Dendritic cell treated with granulocyte-macrophage colony-stimulating factor and Interleukin-4, amounts not matched to agents 40 ng/mL and 50 ng/mL, for 4 days (primary cell): ENCODE measurements around the gene PTPRD.

Source experiments
- H3K27ac Mint-ChIP-seq: one replicate; pipeline ENCODE4 v1.8.0; 2022; ENCODE audit warnings: mild to moderate bottlenecking, mixed read lengths
- H3K27me3 Mint-ChIP-seq: one replicate; pipeline ENCODE4 v1.8.0; 2022; ENCODE audit warnings: mild to moderate bottlenecking, mixed read lengths
- H3K36me3 Mint-ChIP-seq: one replicate; pipeline ENCODE4 v1.8.0; 2022; ENCODE audit warnings: low read depth, mixed read lengths
- H3K4me1 Mint-ChIP-seq: one replicate; pipeline ENCODE4 v1.8.0; 2022; ENCODE audit warnings: low read depth, mixed read lengths
- H3K4me3 Mint-ChIP-seq: one replicate; pipeline ENCODE4 v1.8.0; 2022; ENCODE audit warnings: mild to moderate bottlenecking, moderate library complexity, mixed read lengths
- H3K9me3 Mint-ChIP-seq: one replicate; pipeline ENCODE4 v1.8.0; 2022; ENCODE audit warnings: mixed read lengths
- intact Hi-C: fragments of 100-400 bp; cut with micrococcal nuclease; formaldehyde crosslinking; loops from one replicate; pipeline ENCODE4 v1.15.0; 2022

Gene PTPRD

DNA sequence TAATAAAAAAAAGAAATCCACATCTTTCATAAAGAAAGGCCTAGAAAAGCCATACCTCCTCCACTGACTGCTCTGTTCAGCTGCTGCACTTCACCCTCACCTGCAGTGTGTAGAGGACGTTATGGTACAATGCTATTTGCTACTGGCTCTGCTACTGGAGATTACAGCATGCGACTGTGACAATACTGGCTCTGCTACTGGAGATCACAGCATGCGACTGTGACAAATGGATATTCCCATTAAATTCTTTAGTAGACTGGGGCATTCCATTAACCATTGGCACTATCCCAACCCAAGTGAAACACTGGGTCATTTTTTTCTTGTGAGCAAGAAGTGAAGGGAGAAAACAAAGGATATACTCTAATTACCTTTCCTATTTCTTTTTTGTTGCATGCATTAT, 1749.7 kb downstream of the PTPRD start:
- Mint-ChIP-seq H3K4me3 (no peak overlapping the region), H3K9me3 (no peaks in the 10 kb centered on the region), H3K36me3 (no peaks in the 10 kb centered on the region), H3K27me3 (peaks cover 28% of the 10 kb centered on the region), H3K27ac (no peak overlapping the region), H3K4me1 (peaks cover 9% of the 10 kb centered on the region)
- intact Hi-C loops: no loop called here

DNA sequence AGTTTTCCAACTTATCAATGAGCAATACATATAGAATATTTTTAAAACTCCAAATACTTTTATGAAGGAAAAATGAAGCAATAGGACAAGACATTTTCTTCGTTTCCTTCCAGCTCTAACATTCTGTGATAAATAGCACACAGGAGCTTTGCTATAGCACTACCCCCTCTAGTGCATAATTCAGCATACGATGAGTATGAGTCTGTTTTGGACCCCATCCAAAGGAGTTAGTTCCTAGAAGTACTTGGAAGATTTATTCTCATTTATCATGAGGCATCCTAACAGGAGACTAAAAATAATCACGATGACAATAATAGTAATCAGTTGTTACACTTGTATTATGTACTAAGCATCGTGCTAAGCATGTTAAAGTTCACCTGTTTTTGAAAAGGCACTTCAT, 1751.9 kb downstream of the PTPRD start:
- Mint-ChIP-seq H3K27ac (no peak overlapping the region), H3K4me3 (no peak overlapping the region), H3K9me3 (no peaks in the 10 kb centered on the region), H3K27me3 (peaks cover 44% of the 10 kb centered on the region), H3K36me3 (no peaks in the 10 kb centered on the region), H3K4me1 (peaks cover 17% of the 10 kb centered on the region)
- intact Hi-C loops: no loop called here

DNA sequence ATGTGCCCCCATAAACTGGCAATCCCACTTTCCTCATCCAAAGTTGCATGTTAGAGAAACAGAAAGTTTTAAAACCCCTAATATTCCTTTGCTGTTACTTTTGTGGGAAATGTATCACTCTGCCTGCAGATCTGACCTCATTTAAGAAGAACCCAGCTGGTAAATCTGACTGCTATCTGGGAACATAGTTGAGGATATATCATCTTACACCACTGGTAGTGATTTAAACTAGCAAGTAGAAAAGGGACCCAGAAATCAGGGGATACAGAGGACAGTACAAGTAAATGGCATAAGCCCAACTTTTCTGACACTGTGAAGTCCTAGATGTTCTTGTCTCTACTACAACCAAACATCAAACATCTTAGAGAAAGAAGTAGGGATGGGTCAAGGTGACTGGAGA, 1752.7 kb downstream of the PTPRD start:
- Mint-ChIP-seq H3K36me3 (no peaks in the 10 kb centered on the region), H3K27ac (no peak overlapping the region), H3K9me3 (no peaks in the 10 kb centered on the region), H3K4me3 (no peak overlapping the region), H3K27me3 (peaks cover 48% of the 10 kb centered on the region), H3K4me1 (peaks cover 17% of the 10 kb centered on the region)
- intact Hi-C loops: no loop called here

DNA sequence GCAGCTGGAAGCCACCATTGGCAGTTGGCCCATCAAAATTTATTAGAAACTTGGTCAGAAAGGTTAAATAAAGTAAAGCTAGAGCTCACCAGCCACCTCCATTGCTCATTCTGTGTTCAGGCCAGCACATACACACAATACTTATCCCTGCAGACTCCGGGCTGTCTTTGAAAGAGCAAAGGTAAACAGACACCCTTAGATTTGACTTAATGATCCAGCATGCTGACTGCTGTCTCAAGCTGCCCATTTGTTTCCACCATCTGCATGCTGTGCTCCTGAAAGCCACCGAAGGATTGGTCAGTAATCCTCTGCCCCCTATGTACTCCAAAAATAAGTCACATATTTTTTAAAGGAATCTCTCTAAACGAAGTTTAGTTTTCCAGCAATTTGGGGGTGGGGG, 1753.4 kb downstream of the PTPRD start:
- Mint-ChIP-seq H3K36me3 (no peaks in the 10 kb centered on the region), H3K27me3 (peaks cover 52% of the 10 kb centered on the region), H3K4me3 (no peak overlapping the region), H3K4me1 (peaks cover 17% of the 10 kb centered on the region), H3K27ac (no peak overlapping the region), H3K9me3 (no peaks in the 10 kb centered on the region)
- intact Hi-C loops: no loop called here

DNA sequence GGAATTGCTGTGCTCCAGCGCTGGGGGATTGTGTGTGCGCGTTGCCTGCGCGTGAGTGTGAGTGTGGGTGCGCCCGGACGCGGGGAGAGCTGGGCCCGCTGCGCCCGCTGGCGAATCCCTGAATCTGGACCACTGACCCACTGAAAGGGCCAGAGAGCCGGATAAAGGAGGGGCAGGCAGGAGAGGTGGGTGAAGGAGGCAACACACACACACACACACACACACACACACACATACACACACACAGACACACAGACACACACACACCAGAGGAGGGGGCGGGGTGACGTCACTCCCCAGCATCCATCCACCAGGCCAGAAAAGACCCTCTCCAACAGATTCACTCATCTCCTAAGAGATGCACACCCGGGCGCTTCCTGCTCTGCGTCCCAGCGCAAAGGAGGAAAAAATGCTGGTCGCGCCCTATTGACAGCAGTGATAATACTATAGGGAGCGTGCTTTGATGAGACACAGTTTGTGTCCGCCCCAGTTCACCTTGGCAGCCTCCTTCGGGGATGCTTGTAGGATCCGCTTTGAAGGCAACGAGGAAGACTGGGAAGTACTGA, 1754.1 kb downstream of the PTPRD start:
- Mint-ChIP-seq H3K4me3 (no peak overlapping the region), H3K36me3 (no peaks in the 10 kb centered on the region), H3K4me1 (peaks cover 17% of the 10 kb centered on the region), H3K27me3 (peaks cover 52% of the 10 kb centered on the region), H3K9me3 (no peaks in the 10 kb centered on the region), H3K27ac (no peak overlapping the region)
- intact Hi-C loops: no loop called here

DNA sequence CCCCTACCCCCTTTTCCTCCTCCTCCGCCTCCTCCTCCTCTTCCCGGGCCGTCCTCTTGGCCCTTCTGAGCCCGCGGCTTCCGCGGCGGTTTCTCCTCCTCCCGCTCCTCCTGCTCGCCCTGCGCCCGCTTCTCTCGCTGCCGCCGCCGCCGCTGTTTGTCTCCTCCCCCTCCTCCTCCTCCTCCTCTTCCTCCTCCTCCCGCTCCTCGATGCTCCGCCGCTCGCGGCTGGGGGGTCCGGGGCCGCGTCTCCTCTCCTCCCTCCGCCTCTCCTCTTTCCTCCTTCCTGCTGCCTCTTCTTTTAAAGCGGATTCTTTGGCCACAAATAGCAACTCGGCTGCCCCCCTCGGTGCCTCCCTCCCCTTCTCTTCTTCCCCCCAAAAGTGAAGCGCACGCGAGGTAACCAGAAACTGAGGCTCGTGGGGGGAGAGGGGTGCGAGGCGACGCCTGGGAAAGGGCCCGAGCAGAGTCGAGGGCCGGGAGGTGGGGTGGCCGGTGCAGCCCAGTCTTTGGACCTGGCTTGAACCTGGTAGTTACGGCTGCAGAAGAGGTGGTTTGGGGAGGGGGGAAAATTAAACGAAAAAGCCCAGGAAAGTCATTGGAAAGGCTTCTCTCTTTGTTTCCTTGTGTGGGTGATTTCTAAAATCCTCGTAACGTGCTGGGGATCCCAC, 1754.7 kb downstream of the PTPRD start:
- Mint-ChIP-seq H3K4me3 (peak overlapping the region; percentile 61), H3K27me3 (peaks cover 52% of the 10 kb centered on the region), H3K4me1 (peaks cover 17% of the 10 kb centered on the region), H3K27ac (no peak overlapping the region), H3K36me3 (no peaks in the 10 kb centered on the region), H3K9me3 (no peaks in the 10 kb centered on the region)
- intact Hi-C loops: no loop called here

DNA sequence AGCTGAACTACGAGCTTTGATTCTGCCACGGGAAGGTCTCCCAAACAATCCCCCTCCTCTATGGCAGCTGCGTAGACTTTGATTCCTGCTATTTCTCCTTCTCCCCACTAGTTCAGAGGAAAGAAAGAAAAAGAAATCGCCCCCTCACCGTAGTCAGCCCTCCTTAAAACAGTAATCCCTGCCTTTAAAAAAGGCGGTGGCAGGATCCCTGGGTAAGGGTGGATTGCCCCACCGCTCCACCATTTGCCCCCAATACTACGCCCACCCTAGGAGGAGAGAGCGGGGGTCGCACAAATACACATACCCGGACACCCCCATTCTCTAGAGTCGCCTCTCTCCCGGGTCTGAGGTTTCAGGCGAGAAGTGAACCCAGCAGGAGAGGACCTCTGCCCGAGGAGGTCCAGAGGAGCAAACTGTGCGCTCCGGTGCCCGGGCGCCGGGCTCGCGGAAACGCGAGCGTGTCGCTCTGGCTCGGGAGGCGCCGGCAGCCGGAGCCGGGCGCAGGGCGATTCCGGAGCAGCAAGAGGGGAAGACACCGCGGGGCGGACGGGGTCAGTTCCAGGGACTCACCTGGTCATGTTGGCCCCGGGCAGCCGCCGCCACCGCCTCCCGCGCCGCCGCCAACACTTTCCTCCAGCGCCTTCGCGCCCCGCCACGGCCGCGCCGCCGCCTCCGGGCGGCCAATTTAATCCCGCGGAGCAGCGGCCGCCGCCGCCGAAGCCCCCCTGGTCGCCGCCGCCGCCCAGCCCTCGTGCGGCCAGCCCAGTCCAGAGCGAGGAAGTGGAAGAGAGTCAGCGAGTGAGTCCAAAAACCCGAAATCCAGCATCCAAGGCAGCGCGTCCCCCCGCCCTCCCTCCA, 1755.5 kb downstream of the PTPRD start:
- peak overlapping the region; percentile 61 for H3K4me3 Mint-ChIP-seq
- intact Hi-C loops: no loop called here
- no peaks in the 10 kb centered on the region for H3K9me3 Mint-ChIP-seq
- no peaks in the 10 kb centered on the region for H3K36me3 Mint-ChIP-seq
- H3K27ac Mint-ChIP-seq: no peak overlapping the region
- H3K4me1 Mint-ChIP-seq: peaks cover 17% of the 10 kb centered on the region
- H3K27me3 Mint-ChIP-seq: peaks cover 52% of the 10 kb centered on the region

DNA sequence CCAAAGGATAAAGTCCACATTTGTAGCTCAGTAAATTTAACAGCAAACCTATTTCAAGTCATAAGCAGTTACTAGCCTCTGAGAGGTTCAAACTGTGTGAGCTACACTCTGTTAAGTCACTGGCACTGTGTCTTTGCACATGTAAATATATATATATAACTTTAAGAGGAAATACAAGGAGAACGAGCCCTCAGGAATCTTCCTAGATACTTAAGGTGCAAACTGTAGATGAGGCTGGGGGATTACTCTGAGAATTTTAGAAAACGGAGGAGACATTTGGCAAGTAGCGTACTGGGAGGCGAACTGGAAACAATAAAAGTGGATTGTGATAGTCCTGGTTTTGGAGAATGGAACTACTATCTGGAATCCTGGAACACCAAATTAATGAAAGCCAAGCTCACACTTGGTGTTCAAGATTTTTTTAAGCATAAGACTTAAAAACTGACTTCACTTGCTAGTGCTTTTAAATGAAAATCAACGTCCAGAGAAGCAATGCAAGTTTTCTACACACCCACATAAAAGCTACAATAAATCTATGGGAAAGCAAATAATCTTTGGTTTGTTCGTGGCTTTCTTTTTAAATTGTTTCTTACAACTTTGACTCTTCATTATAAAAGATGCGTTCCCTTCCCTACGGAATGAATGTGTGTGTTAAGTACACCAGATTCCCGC, 1756.3 kb downstream of the PTPRD start:
- Mint-ChIP-seq H3K27ac (no peak overlapping the region), H3K27me3 (peaks cover 50% of the 10 kb centered on the region), H3K9me3 (no peaks in the 10 kb centered on the region), H3K36me3 (no peaks in the 10 kb centered on the region), H3K4me3 (no peak overlapping the region), H3K4me1 (peaks cover 17% of the 10 kb centered on the region)
- intact Hi-C loops: no loop called here

DNA sequence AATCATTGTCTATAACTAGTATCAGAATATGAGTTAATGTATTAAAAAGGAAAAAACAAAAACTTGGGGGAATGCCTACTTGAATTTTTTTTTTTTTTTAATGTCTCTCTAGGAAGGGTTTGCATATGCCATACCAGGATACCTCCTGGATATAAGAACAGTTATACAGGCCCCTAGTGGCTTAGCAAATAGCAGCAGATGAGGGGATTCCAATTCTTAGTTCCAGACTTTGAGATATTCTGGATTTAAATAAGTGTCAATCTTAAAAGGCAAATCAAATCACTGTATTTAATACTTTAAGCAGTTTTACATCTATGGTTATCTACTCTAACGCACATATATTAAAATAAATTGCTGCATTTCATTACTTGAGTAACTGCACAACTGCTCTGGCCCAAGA, 1757.8 kb downstream of the PTPRD start:
- Mint-ChIP-seq H3K27ac (no peak overlapping the region), H3K9me3 (no peaks in the 10 kb centered on the region), H3K4me3 (no peak overlapping the region), H3K36me3 (no peaks in the 10 kb centered on the region), H3K27me3 (peaks cover 44% of the 10 kb centered on the region), H3K4me1 (peaks cover 17% of the 10 kb centered on the region)
- intact Hi-C loops: no loop called here

DNA sequence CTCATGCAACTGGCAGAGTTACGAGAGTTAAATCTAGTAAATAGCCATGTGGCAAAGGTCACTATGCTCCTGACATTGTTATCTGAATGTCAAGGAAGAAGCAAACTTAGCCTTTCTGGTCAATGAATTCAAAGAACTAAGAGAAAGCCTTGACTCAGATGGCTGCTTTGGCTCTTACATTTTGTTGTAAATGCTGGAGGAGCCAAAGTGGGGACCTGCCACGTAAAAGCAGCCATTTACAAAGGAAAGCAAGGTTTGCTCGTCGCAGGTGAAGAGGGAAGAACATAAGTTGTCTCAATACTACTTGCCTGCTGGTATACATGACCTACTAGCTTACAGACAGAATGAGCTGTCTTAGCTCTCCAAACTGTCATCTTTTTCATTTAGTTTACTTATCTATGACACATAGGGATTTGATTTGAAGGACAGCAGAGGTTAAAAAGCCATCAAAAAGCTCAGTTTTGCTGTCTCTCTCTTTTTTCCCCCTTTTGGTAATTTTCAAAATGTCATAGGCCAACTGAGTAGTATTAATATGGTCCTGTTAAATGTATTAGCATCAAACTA, 1760.4 kb downstream of the PTPRD start:
- Mint-ChIP-seq H3K9me3 (no peaks in the 10 kb centered on the region), H3K4me3 (no peak overlapping the region), H3K36me3 (no peaks in the 10 kb centered on the region), H3K27ac (no peak overlapping the region), H3K27me3 (peaks cover 21% of the 10 kb centered on the region), H3K4me1 (peaks cover 5% of the 10 kb centered on the region)
- intact Hi-C loops: no loop called here

DNA sequence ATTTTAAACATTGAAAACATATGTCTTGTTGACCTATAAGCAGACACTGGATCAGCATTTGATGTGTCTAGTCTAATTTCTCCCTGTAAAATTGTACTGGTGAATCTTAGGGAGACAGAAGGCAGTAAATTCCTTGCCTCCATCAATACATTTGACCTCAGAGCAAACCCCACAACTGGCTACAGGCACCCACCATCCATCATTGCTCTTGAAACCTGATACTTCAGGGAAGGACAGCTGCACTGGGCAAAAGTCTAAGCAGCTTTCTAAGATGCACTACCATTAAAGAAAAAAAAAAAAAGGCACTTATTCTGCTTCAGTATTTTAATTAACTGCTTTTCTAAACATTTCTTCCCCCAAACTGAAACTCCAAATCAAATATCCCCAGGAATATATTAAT, 1761.9 kb downstream of the PTPRD start:
- H3K9me3 Mint-ChIP-seq: no peaks in the 10 kb centered on the region
- no peaks in the 10 kb centered on the region for H3K4me1 Mint-ChIP-seq
- H3K27ac Mint-ChIP-seq: no peak overlapping the region
- intact Hi-C loops: no loop called here
- no peaks in the 10 kb centered on the region for H3K36me3 Mint-ChIP-seq
- H3K4me3 Mint-ChIP-seq: no peak overlapping the region
- peaks cover 11% of the 10 kb centered on the region for H3K27me3 Mint-ChIP-seq

DNA sequence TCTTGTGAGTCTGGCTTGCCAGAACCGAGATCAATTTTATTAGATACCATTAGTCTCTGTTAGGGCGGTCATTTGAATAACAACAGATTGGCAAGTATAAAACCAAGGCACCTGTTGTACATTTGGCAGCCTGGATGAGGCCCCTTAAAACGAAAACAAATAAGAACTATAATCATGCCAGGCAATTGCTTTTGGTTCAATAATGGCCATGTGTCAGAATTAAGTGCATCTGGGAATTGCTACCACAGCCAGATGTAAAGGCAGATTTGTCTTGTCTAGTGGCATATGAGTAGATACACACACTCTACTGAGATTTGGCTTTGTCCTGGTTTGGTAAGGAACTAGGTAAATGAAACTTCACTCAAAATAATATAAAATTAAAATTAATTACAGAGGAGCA, 1767.0 kb downstream of the PTPRD start:
- no peak overlapping the region for H3K27ac Mint-ChIP-seq
- H3K4me3 Mint-ChIP-seq: no peak overlapping the region
- no peaks in the 10 kb centered on the region for H3K36me3 Mint-ChIP-seq
- intact Hi-C loops: no loop called here
- no peaks in the 10 kb centered on the region for H3K4me1 Mint-ChIP-seq
- no peaks in the 10 kb centered on the region for H3K9me3 Mint-ChIP-seq
- peaks cover 2% of the 10 kb centered on the region for H3K27me3 Mint-ChIP-seq

DNA sequence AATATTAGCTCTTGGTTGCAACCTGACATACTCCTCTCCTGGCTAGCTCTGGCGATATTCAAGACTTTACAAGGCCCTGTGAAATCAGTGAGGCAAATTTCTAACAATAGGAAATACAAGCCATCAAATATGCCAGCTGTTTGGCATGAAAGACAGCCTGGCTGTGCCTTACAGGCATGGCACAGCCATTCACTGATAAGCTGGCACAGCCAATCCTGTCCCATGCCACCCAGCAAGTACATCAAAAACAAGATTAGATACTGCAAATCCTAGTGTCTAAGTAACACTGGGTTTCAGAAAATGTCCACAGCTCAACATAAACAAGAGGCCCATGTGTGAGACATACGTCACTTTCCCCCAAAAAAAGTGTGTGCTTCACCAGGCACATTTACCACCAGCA, 1767.4 kb downstream of the PTPRD start:
- Mint-ChIP-seq H3K9me3 (no peaks in the 10 kb centered on the region), H3K4me1 (no peaks in the 10 kb centered on the region), H3K27me3 (peaks cover 2% of the 10 kb centered on the region), H3K4me3 (no peak overlapping the region), H3K36me3 (no peaks in the 10 kb centered on the region), H3K27ac (no peak overlapping the region)
- intact Hi-C loops: no loop called here

DNA sequence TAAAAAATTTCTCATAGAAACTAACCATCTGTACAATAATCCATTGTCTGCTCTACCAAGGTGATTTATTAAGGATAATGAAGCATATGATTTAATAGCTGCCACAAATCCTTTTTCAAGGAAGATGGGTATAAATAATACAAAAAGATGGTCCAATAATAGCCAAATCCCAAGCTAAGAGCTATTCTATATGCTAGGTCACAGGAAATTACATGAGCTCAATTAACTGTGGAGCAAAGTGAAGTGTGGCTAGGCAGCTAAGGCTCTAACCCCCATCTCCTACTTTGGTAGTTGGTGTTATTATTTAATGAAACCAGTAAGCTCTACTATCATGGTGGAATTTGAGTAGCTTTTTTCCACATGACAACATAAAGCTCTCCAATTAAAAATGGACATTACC, 1768.3 kb downstream of the PTPRD start:
- Mint-ChIP-seq H3K4me3 (no peak overlapping the region), H3K27ac (no peak overlapping the region), H3K27me3 (no peaks in the 10 kb centered on the region), H3K9me3 (no peaks in the 10 kb centered on the region), H3K36me3 (no peaks in the 10 kb centered on the region), H3K4me1 (no peaks in the 10 kb centered on the region)
- intact Hi-C loops: no loop called here
